Prostate gland (tissue), 2 donors: Measurements from ENCODE around the gene STING1. TPM values are rescaled to one million over a fixed set of nuclear protein-coding genes. Genes with fewer than 3 reads are reported as not detected.
"Not testable (repeated sequence)": the region's sequence is repeated elsewhere in the genome, so short reads cannot be mapped to it uniquely, and the experiment has no call there.

Experiments
- DNase-seq: peaks from one replicate; pipeline ENCODE4 v3.0.0-alpha.2; 2019; ENCODE audit warnings: low spot score
- H3K27ac ChIP-seq, 2 donors: fragments of 200-600 bp; sonication (generic); 2 replicates each; pipeline ENCODE4 v1.5.1; 2017 to 2019
- H3K27me3 ChIP-seq: fragments of 200-600 bp; sonication (generic); replicated peaks from 2 replicates; pipeline ENCODE4 v1.5.1; 2019; ENCODE audit not compliant: insufficient read depth
- H3K36me3 ChIP-seq, 2 donors: fragments of 200-600 bp; sonication (generic); 1 replicate in 1 of 2; 2 replicates in 1 of 2; pipeline versions ENCODE4 v1.5.1 to v1.8.1; 2017 to 2019
- H3K4me1 ChIP-seq: fragments of 200-600 bp; sonication (generic); replicated peaks from 2 replicates; pipeline ENCODE4 v1.5.1; 2019
- H3K4me3 ChIP-seq, 2 donors: fragments of 200-600 bp; sonication (generic); 2 replicates each; pipeline ENCODE4 v1.5.1; 2017 to 2019
- H3K9me3 ChIP-seq: fragments of 200-600 bp; sonication (generic); 2 replicates; pipeline ENCODE4 v1.5.1; 2017
- CTCF ChIP-seq, 4 experiments: fragments of 200-600 bp in 2 of 4; fragments of 450-650 bp in 2 of 4; sonication (generic) in 2 of 4; IDR thresholded peaks; 1 replicate in 3 of 4; 2 replicates in 1 of 4; pipeline ENCODE4 v1.5.1; 2016 to 2019; ENCODE audit warnings: antibody characterized with exemption in 4 of 4, mild to moderate bottlenecking in 2 of 4, moderate library complexity in 2 of 4
- POLR2A ChIP-seq: fragments of 450-650 bp; IDR thresholded peaks from one replicate; pipeline ENCODE4 v1.6.1; 2016; ENCODE audit warnings: antibody characterized with exemption, mild to moderate bottlenecking
- POLR2AphosphoS5 ChIP-seq: sonication (generic); formaldehyde crosslinking; IDR thresholded peaks from one replicate; pipeline ENCODE4 v1.6.1; 2017; ENCODE audit warnings: antibody characterized with exemption
- WGBS: methylation state at CpG from one replicate; pipeline ENCODE4 v1.1.5; 2018; 5-methylcytosine and 5-hydroxymethylcytosine counted together
- intact Hi-C: fragments of 100-400 bp; cut with DNase I; formaldehyde crosslinking; loops from one replicate; pipeline ENCODE4 v1.14.2; 2022
- total RNA-seq, 2 donors: library from RNA; depleted of rRNA; stranded (reverse); fragments of >200 nt; gene quantifications; one replicate each; pipeline ENCODE4 v1.1.0, GENCODE V29; 2016

STING1 gene
- 10 to 100 TPM; 33.8 to 59.1 TPM for total RNA-seq

- Histone ChIP-seq H3K36me3 (no peaks in the 10 kb centered on the region), H3K9me3 (no peaks in the 10 kb centered on the region), H3K27ac (peak within 1 kb of the TSS; percentile 81 to 84), H3K27me3 (no peaks in the 10 kb centered on the region), H3K4me1 (no peaks in the 10 kb centered on the region), H3K4me3 (peak within 1 kb of the TSS; percentile 19 to 31)
- TF ChIP-seq POLR2A (peak; percentile 27), POLR2AphosphoS5 (peak; percentile 82), CTCF (IDR thresholded peaks at IDR 0.05) (no peak)
- intact Hi-C loops, result no loop called here
- peak; percentile 89 for DNase-seq
- 7% methylated on average over 19 of the region's 19 CpGs for WGBS
These were observed at the start of gene STING1 for GRCh38 chr5:139482050-139482889. STING1 (minus strand) TSS chr5:139482758; CDS start chr5:139481704, 1,054 bp downstream.

- H3K27me3 ChIP-seq, result no peaks in the 10 kb centered on the region
- no peak overlapping the region for H3K27ac ChIP-seq
- no peak overlapping the region for H3K4me3 ChIP-seq
- no peaks in the 10 kb centered on the region for H3K9me3 ChIP-seq
- TF ChIP-seq POLR2AphosphoS5 (no peak), POLR2A (no peak), CTCF (IDR thresholded peaks at IDR 0.05) (no peak)
- intact Hi-C loops, result no loop called here
- WGBS, result 90% methylated on average over 3 of the region's 3 CpGs
- DNase-seq, result no peak
- H3K4me1 ChIP-seq, result no peaks in the 10 kb centered on the region
- H3K36me3 ChIP-seq, result no peaks in the 10 kb centered on the region
These were observed 49.2 kb upstream of the STING1 start for GRCh38 chr5:139531772-139532169.

GRCh38 chr5:139530079-139530478 is 47.5 kb upstream of the STING1 start:
- intact Hi-C loops, H3K36me3 ChIP-seq, DNase-seq, H3K27ac ChIP-seq, H3K27me3 ChIP-seq, H3K4me3 ChIP-seq, H3K4me1 ChIP-seq, H3K9me3 ChIP-seq: not testable (repeated sequence)
- 100% methylated on average over 2 of the region's 2 CpGs for WGBS

GRCh38 chr5:139528695-139529094 is 46.1 kb upstream of the STING1 start:
- H3K36me3 ChIP-seq, H3K4me3 ChIP-seq, intact Hi-C loops, H3K27ac ChIP-seq, H3K9me3 ChIP-seq, H3K4me1 ChIP-seq, H3K27me3 ChIP-seq, DNase-seq: not testable (repeated sequence)
- 97% methylated on average over 8 of the region's 8 CpGs for WGBS

GRCh38 chr5:139527896-139528467 is 45.4 kb upstream of the STING1 start:
- H3K36me3 ChIP-seq, intact Hi-C loops, H3K9me3 ChIP-seq, DNase-seq, H3K27ac ChIP-seq, H3K4me3 ChIP-seq, H3K27me3 ChIP-seq, H3K4me1 ChIP-seq: not testable (repeated sequence)
- WGBS, result 78% methylated on average over 7 of the region's 7 CpGs

GRCh38 chr5:139527090-139527470 is 44.5 kb upstream of the STING1 start:
- H3K36me3 ChIP-seq, intact Hi-C loops, DNase-seq, H3K27me3 ChIP-seq, H3K4me3 ChIP-seq, H3K9me3 ChIP-seq, H3K4me1 ChIP-seq, H3K27ac ChIP-seq: not testable (repeated sequence)
- 70% methylated on average over 2 of the region's 2 CpGs for WGBS

- H3K27me3 ChIP-seq, result not testable (repeated sequence)
These were observed 43.9 kb upstream of the STING1 start for GRCh38 chr5:139526309-139527089.

GRCh38 chr5:139525586-139526308 is 43.2 kb upstream of the STING1 start:
- H3K4me3 ChIP-seq, H3K27me3 ChIP-seq, intact Hi-C loops, DNase-seq, H3K4me1 ChIP-seq, H3K36me3 ChIP-seq, H3K9me3 ChIP-seq: not testable (repeated sequence)
- H3K27ac ChIP-seq, result peak overlapping the region; percentile 18 to 48
- 55% methylated on average over 12 of the region's 12 CpGs for WGBS

More at GRCh38 chr5:139526309-139527089, 43.9 kb upstream of the STING1 start:
- H3K27ac ChIP-seq, result peak overlapping the region; percentile 18 to 48
- WGBS, result 74% methylated on average over 21 of the region's 22 CpGs
- H3K9me3 ChIP-seq, intact Hi-C loops, DNase-seq, H3K36me3 ChIP-seq, H3K4me3 ChIP-seq, H3K4me1 ChIP-seq: not testable (repeated sequence)
